ENCODE measurements around the gene DIS3L2.
A peak's percentile ranks its signal among the peaks of the same experiment; 100 is the strongest.

DIS3L2 gene, protein sequence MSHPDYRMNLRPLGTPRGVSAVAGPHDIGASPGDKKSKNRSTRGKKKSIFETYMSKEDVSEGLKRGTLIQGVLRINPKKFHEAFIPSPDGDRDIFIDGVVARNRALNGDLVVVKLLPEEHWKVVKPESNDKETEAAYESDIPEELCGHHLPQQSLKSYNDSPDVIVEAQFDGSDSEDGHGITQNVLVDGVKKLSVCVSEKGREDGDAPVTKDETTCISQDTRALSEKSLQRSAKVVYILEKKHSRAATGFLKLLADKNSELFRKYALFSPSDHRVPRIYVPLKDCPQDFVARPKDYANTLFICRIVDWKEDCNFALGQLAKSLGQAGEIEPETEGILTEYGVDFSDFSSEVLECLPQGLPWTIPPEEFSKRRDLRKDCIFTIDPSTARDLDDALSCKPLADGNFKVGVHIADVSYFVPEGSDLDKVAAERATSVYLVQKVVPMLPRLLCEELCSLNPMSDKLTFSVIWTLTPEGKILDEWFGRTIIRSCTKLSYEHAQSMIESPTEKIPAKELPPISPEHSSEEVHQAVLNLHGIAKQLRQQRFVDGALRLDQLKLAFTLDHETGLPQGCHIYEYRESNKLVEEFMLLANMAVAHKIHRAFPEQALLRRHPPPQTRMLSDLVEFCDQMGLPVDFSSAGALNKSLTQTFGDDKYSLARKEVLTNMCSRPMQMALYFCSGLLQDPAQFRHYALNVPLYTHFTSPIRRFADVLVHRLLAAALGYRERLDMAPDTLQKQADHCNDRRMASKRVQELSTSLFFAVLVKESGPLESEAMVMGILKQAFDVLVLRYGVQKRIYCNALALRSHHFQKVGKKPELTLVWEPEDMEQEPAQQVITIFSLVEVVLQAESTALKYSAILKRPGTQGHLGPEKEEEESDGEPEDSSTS

DNA sequence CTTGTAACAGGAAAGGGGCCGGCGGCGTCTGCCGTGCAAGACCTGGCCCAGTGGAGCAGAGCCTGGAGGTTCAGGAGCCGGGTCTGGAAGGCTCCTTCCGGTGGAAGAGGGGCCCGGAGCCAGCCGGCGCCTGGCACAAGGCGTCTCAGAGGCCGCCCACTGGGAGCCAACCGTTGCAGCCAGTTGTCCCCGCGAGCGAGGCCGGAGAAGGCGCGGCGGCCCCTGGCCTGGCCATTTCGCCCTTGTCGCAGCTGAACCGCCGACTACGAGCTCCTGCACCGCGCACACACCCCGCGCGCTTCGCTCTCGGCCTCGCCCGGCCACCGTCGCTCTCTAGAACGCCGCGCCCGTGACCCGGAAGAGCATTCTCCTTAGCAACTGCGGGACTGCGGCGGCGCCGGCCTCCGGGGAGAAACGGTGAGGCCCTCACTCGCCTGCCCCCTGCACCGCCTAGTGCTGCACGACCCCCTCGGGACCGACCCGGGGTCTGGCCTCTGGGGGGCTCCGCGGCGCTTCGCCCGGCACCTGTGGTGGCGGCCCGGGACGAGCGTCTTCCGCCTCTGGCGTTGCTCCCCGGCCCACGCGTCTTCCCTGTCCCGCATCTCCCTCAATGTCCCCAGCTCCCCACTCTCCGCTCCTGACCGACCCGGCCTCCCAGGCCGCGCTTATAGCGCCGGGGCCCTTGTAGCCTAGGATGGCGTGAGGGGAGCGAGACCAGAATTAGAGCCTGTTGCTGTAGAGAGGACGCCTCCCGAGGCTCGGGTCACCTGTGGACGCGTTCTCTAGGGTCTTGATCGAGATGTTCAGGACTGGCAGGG, at the start of gene DIS3L2:
Gene DIS3L2 (plus strand): TSS at position 365 of the 818 bp plus-strand sequence. CDS start 53,215 bp downstream, outside the sequence.
- peak; percentile 65 for DNase-seq

DNA sequence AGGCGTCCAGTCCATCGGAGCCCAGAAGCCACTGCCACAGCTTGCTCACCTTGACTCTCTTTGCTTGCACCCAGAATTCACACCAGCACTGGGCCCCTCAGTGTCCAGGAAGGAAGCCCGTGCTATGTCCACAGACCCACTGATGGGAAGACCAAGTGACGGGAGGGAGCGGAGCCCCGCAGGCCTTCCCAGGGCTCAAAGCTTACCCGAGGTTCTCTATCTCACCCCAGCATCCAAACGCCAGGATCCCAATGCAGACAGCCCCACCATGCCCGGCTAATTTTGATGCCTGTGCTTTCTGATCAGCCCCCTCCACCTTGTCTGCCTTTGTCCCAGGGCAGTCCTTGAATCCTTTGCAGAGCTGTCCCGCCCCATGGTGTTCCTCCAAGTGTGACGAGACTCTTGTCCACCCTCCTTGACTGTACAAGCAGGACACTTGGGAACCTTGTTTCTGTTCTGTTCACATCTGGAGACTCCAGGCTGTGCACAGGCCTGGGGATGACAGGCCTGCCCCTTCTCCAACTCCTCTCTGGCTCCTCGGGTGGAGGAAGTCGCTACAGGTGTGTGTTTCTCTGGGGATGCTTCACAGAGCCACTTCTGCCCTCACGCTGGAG, 47.3 kb upstream of the DIS3L2 start:
- no peak for DNase-seq

DNA sequence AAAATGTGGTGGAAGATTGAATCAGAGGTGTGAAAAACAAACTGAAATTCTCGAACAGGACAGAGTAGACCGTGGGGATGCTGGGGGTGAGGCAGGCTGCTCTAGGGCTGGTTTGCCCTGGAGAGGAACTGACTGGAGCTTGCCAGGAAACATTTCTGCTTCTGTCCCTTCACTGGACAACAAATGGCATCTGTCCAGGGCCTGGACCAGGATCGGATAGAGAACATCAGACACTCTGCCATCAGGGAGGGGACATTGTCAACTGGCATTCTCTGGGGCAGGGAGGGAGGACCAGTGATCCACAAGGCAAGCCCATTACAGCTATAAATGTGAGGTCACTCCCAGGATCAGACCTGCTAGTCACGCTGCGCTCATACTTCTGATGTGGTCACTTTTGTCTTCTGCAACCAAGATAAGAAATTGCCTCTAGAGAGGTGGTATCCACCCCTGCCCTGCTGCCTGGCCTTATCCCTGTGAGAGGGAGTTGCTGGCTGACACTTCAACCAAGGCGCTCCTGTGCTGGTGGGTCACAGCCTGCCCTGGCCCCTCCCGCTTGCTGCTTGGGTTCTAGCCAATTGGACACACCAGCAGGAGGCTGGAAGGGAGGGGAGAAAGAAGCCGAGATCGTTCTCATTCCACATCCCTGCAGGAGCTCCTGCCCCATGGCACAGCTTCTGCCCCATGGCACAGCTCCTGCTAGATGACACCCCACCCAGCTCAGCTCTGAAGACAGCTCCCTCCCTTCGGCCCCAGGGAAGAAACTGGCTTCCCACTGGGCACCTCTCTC, 44.0 kb upstream of the DIS3L2 start:
- no peak for DNase-seq

DNA sequence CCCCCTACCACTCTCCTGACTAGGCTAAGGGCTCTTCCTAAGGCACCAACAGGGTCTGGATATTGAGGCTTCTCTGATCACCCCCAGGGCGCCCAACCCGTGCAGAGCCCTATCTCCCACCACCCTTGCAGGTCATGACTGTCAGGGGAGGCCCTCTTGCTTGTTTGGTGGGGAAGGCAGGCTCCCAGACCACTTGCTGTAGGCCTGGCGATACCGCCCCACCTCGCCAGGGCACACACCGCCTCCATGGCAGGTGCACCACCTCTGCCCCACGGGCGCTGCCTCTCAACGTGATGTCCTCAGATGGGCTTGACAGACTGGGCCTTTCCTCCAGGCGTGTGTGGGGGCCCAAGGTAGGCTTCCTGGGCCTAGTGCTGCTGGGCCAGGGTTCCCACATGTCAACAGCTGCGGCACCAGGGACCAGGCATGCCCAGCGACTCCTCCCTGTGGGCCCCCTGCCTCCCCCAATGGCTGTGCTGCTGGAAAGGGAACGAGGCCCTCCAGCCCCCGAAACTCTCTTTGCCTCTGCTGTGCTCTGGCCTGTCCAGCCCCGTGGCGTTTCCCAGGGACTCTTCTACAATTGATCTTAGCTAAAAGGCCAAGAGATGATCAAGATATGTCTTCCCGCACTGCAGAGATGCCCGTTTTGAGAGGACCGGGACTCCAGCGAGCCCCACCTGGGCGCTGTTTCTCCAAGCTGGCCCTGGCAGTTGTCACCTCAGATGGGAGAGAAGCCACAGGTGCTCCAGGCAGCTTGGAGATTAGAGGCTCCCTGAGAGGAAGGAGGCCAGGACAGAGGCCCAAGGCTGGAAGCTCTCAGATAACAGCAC, 42.8 kb upstream of the DIS3L2 start:
- DNase-seq = no peak

DNA sequence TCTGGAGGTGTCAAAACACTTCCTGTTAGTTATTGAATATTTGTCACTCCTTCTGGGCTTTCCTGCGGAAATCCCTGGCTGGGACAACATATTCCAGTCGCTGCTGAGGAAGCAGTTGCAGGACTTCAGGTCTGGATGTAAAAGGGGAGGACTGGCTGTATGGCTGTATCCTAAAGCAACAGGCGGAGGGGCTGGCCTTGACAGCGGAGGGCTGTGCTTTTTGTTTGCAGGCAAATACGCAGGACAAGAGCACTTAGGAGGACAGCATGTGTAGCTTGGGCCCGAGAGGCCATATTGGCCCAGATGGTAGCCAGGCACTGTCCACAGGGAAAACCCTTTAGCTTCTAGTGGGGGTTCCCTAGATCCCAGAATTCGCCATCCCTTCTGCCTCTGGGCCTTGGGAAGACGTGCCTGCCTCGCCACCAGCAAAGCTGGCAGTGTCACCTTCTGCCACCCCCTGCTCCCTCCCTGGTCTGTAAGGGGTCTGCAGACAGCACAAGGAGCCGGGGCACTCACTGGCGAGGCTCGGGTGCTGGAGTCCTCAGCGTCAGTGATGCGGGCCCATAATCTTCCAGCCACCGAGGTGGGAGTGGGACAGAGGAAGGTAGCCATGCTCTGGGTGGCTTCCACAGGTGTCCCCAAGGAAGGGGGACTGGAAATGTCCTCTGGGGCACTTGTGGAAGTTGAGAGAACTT, 42.0 kb upstream of the DIS3L2 start:
- no peak for DNase-seq

DNA sequence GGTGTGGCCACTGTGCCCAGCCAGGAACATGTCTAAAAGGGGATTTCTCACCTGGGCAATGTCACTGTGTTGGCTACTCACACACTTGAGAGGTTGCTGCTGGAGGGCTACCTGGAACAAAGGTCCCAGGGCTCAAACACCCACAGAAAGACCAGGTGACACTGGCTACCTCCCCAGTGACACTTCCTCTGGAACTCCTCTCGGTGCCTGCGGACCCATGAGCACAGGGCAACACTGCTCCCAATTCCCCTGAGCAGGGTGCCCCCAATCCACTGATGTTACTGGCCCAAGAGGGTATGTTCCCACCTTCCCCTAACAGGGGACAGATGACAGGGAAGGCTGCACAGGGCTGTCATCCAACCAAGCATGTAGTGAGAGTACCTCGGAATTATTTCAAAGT, 41.1 kb upstream of the DIS3L2 start:
- DNase-seq = no peak

DNA sequence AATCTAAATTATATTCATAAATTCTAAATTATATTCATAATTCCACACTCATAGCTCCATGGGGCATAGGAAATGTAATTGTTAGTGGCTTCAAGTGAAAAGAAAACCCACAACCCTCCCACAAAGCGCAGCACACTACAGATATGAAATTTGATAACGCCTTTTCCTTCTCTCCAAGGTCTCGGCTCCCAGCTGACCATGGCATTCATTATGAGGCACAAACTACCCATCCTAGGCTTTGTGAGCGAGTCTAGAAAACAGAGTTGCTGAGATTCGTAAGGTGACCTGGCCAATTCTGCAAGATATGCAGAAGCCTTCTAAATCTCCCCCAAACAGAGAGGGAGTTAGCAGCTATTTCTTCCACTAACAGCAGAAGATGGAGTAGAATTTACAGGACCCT, 40.7 kb upstream of the DIS3L2 start:
- DNase-seq = no peak

DNA sequence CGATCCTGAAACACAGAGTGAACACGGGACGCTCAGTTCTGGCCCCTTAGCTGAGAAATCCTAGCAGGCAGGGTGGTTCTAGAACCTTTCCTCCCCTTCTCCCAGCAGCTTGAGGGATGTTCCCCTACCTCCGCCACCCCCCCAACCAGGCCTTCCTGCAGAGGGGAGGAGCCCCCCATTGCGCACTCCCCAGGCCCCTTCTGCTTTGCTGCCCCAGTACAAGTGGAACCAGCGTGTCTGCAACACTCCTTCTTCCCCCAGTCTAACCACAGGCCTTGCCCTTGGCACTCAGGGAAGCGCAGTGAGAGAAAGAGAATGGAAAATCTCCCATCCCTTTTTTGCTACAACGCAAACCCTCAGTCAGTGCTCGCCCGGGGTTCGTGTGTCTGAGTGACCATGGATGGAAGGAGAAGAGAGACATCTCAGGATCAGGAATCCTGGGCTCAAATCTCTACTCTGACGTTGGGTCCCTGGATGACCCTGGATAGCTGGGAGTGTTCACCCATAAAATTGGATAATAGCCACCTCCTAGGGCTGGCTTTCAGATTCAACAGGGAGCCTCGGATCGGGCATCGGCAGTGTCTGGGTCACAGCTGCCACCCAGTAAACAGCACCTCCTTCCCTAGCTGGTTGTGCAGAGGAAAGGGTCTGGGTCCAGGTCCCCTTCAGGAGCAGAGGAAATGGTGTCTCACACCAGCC, 39.1 kb upstream of the DIS3L2 start:
- DNase-seq = no peak

DNA sequence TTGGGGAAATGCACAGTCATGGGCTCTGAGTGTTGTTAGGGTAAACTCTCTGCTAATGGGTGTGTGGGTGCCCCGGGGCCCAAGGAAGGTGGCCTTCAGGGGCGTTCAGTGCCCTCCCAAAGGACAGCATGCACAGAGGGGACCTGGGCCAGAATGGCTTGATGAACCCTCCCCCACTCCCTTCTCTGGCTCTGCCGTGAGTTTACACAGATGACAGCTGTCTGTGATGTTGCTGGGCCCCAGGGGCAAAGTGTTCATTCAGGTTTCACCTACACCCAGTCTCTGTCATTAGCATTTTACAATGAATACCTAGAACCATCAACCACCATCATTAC, 38.5 kb upstream of the DIS3L2 start:
- no peak for DNase-seq

DNA sequence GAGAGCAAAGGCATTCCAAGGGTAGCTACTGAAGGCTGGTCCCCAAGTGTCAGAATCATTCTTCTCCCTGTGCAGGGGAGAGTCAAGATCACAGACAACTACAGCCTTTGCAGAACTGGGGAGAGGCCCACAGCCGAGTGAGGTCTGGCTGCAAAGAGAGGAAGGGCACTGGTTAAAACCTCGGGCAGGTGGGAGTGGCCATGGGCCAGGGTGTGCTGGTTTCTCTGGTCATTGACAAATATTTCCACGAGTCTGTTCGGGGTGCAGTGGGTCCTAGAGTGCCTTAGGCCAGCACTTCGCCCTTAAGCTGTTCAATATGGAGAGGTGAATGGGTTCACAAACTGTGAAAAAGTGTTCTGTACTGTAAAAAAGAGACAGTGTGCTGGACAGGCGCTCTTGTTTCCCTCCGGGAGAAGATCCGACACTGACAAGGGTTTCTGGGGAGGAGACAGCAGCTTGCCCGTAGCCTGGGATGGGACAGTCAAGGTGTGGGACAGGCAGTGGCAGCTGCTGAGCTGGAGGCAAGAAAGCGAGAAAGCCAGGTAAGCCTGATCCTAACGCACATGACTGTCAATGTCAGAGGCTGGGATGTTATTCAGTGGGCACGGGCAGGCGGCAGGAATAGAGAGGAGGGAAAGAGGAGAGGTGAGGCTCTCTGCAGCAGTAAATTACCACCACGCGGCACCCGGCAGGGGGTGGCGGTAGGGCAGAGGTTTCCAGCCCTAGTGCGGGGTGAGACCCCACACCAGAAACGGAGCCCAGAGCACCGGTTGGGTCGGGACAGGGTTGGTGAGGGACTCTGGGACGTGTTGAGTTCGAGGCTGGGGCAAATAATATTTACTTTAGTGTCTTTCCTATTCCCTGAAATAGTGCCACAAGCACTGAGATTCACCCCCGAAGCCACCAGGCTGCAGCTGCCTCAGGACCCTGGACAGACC, 37.3 kb upstream of the DIS3L2 start:
- no peak for DNase-seq

DNA sequence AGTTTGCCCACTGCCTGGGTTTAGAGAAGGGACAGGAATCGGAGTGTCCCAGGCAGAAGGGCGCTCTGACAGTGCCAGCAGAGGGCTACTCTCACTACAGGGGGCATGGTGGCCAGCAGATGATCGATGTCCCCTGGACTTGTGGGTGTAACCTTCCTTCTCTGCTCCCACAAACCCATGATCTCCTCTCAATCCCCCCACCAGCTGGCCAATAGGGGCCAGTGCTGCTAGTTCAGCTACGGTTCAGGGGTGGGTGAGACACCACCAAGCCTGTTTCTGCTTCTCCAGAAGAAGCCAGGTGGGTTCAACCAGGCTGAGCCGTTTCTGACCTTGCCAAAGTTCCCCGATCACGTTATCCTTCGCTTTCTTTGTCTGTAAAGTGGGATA, 36.6 kb upstream of the DIS3L2 start:
- no peak for DNase-seq

DNA sequence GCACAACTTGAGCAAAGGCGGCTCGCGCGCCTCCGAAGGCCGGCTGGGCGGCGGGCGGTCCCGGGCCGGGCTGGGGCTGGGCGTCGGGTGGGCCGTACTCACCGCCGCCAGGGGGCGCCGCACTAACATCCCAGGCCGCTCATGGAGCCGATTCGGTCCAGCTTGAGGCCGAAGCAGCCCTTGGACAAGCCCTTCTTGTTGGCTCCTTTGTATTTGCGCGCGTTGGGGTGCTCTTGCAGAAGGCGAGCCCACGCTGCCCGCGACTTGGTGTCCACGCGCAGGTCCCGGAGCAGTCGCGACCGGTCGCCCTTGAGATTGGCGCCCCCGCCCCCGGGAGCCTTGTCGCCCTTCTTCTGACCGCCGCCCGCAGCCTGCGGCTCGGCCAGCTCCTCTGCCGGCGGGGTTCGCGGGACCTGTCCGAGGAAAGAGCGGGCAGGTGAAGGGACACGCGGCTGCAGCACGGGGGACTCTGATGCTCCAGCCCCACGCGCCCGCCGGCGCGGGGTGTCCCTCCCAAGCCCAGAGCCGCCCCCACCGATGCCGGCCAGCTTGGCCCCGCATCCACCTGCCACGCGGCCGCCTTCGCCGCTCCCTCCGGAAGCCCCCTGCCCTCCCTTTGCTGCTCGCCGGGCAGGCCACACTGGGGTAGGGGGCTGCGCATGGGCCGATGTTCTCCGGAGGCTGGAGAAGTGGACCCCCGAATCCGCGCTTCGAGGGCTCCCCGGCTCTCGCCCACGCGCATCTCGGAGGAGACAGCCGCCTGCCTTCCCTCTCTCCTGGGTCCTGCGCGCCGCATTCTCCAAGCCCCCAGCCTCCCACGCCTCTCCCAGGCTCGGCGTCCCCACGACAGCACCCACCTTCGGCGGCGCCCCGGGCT, 36.0 kb upstream of the DIS3L2 start:
- DNase-seq = peak; percentile 47

DNA sequence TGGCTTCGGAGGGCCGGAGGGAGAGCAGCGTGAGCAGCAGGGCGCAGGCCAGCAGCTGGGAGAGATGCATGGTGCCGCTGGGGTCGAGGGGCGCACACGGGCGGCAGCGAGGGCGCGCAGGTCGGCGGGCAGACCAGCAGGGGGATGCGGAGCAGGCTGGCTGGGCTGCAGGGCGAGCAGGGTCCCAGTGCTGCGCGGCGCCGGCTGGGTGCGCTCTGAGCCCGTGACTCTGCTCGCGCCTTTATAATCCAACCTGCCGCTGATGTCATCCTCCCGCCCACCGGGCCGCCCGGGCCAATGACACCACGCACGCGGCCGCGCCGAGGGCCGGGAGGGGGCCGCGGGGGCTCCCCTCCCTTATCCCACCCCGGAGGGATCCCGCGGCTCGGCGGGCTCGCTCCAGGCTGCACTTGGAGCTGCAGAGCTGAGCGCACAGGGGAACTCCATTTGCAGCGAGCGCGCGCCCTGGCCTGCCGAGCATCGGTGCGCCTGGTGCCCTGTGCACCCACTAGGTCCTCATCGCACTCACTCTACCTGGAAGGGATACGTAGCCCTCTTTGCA, 35.3 kb upstream of the DIS3L2 start, which contains the start of gene NPPC:
Gene NPPC (minus strand): TSS at position 217 of the 562 bp plus-strand sequence. CDS start 147 bp downstream, at position 70.
- peak; percentile 62 for DNase-seq

DNA sequence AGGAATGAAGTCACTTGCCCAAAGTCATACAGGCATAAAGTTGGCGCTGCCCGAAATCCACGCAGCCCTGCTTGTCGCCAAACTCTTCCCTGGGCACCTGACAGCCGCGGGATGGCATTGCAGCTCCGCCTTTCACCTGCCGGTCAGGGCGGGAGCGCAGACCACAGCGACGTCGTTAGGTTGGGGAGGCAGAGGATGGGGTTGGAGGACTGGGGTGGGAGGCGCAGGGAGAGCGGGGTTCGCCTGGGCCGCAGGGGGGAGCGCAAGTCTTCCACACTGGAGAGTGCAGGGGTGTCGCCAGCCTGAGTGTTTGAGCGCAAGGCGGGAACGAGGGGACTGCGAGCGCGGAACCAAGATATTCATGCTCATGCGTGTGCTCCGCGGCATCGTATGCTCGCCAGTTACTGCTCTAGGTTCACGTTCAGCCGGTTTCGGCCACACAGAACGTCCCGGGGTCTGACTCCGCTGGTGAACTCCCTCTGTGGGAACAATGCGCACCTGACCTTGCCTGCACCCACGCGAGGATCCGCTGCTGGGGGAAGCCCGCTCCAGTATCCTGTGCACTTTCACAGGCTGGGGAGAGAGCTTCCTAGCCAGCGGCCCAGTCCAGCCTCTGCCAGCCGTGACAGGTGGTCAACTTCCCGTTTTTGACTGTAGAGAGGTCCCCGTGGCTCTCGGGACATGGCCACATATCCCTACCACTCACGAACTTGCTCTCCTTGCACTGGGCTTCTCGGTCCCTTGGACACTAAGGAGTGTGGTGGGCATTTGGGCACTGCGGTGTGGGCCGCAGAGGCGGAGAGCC, 34.5 kb upstream of the DIS3L2 start:
- DNase-seq = peak; percentile 59

DNA sequence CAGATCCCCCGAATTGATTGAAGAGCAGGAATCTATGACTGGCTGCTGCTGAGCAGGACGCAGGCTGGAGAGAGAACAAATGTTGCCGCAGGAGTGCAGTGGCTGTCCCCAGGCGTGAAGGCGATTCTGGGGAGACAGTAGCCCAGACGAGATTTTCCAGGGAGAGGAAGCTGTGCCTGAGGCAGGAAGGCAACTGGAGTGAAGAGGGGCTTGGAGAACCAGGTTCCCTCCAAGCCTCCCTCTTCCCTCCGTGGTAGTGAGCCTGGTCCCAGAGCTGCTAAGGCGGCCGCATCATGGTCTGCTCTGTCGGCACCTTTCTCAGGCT, 34.0 kb upstream of the DIS3L2 start:
- DNase-seq = no peak

DNA sequence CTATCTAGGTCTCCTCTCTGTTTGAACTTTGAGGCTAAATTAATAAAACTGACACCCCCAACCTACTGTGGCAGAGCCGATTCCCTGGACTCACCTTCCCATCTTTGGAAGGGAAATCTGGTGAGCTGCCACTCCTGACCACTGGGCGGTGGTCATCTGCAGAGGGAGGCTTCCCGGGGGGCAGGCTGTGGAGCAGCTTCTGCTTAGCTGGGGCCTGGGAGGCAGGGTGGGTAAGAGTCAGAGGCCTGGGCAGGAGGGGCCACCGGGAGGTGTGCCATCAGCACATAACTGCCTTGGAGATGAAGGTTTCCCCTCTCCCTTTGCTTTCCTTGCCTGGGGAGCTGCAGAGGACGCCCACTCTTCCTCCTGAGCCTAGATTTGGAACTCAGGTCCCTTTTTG, 33.0 kb upstream of the DIS3L2 start:
- no peak for DNase-seq
